Fibroblast of gingiva (primary cell): Measurements from ENCODE around the gene MPG.
A peak's percentile ranks its signal among the peaks of the same experiment; 100 is the strongest.

ENCODE experiments used
- DNase-seq: peaks from one replicate; pipeline ENCODE4 v3.0.0-alpha.2; 2011; ENCODE audit warnings: low read depth

Gene MPG

GRCh38 chr16:83781-84615, 6.0 kb downstream of the MPG start:
- no peak for DNase-seq

GRCh38 chr16:84718-85406, 6.8 kb downstream of the MPG start:
- peak; percentile 90 for DNase-seq

- DNase-seq = no peak
These were observed 7.4 kb downstream of the MPG start for GRCh38 chr16:85407-85782.

- no peak for DNase-seq
These were observed 7.8 kb downstream of the MPG start for GRCh38 chr16:85865-86264.

- DNase-seq = no peak
These were observed 8.5 kb downstream of the MPG start for GRCh38 chr16:86483-86952.

GRCh38 chr16:88613-89012, 10.6 kb downstream of the MPG start:
- DNase-seq = no peak

- DNase-seq = no peak
These were observed 11.6 kb downstream of the MPG start for GRCh38 chr16:89391-90302.

GRCh38 chr16:91484-91883, 13.5 kb downstream of the MPG start:
- DNase-seq = peak; percentile 77

- no peak for DNase-seq
These were observed 14.7 kb downstream of the MPG start for GRCh38 chr16:92431-93339.

- no peak for DNase-seq
These were observed 16.9 kb downstream of the MPG start for GRCh38 chr16:94918-95265.

GRCh38 chr16:96935-97381, 18.9 kb downstream of the MPG start:
- peak; percentile 78 for DNase-seq

- no peak for DNase-seq
These were observed 19.8 kb downstream of the MPG start for GRCh38 chr16:97822-98221.

- no peak for DNase-seq
These were observed 23.0 kb downstream of the MPG start for GRCh38 chr16:100989-101388.

- no peak for DNase-seq
These were observed 23.6 kb downstream of the MPG start for GRCh38 chr16:101586-101985.

- peak; percentile 49 for DNase-seq
These were observed 24.2 kb downstream of the MPG start for GRCh38 chr16:102060-102855.

- no peak for DNase-seq
These were observed 26.3 kb downstream of the MPG start for GRCh38 chr16:104355-104754.

GRCh38 chr16:104928-105327, 26.9 kb downstream of the MPG start:
- no peak for DNase-seq

GRCh38 chr16:105521-105920, 27.5 kb downstream of the MPG start:
- no peak for DNase-seq

GRCh38 chr16:106623-107324, 28.7 kb downstream of the MPG start:
- peak; percentile 76 for DNase-seq
